HG02798 (cell line): ENCODE results near the gene CLDN6.
"Not testable (repeated sequence)": the region's sequence is repeated elsewhere in the genome, so short reads cannot be mapped to it uniquely, and the experiment has no call there.

Experiments used
- ATAC-seq: cut with Tn5 transposase; IDR thresholded peaks from one replicate; pipeline ENCODE4 v1.9.1; 2021; ENCODE audit warnings: mild to moderate bottlenecking; ENCODE audit not compliant: unreplicated experiment, poor library complexity

Gene CLDN6

DNA sequence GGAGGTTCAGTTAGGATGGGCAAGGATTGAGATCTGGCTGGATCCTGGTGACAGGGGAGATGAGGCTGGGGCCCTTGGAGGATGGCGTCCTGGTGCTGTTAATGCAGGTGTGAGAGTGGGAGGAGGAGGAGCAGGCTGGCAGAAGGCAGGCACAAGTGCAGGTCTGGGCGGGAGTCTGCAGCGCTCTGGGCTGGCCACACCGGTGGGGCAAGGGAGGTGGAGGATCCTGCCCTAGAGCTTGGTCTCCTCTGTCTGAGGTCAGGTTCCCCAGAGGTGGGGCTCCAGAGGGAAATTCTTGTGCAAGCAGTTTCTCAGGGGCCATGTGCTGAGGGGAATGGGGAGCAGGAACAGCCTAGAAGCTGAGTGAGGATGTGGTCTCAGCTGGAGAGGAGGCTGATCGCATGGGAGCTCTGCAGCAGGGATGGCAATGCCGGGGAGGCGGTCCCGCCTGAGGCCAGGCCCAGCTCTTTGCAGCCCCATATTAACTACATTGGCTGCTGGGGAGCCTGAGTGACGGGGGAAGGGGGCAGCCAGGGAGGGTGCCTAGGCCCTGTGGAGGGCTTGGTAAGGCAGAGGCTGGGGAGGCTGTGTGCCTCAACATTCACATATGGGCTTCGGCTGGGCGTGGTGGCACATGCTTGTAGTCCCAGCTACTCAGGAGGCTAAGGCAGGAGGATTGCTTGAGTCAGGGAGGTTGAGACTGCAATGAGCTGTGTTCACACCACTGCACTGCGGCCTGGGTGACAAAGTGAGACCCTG lies 34.8 kb upstream of the CLDN6 start:
- not testable (repeated sequence) for ATAC-seq

DNA sequence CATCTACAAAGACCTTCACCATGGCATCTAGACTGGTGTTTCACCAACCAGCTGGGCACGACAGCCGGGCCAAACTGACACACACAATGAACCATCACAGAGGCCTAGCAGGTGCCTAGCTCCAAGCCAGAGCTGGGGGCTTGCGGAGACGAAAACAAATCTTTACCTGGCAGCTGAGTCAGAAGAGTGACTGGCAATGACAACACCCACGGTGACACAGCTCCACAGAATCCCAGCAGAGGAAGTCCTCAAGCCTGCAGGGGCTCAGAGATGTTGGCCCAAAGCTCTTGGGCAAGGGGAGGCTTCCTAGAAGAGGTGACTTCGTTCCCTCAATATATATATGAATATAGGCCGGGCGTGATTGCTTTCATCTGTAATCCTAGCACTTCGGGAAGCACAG lies 33.5 kb upstream of the CLDN6 start:
- no peak for ATAC-seq

DNA sequence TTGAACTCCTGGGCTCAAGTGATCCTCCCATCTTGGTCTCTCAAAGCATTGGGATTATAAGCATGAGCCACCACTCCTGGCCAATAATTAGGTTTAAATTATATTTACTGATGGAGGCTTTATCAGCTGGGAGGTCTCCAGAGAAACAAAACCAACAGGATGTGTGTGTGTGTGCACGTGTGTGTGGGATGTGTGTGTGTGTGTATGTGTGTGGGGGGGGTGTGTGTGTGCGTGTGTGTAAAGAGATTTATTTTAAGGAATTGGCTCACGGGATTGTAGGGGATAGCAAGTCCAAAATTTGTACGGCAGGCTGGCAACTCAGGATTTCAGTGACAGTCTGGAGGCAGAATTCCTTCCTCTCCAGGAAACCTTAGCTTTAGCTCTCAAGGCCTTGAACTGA lies 33.0 kb upstream of the CLDN6 start:
- no peak for ATAC-seq

DNA sequence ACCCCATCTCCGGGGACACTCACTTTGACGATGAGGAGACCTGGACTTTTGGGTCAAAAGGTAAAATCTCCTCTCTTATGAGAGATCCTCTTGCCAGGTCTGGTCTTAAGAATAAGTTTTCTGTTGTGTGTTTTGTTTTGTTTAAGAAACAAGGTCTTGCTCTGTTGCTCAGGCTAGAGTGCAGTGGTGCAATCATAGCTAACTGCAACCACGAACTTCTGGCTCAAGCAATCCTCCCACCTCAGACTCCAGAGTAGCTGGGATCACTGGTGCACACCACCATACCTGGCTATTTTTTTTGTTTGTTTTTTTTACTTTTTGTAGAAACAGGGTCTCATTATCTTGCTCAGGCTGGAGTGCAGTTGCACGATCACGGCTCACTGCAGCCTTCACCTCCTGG lies 32.5 kb upstream of the CLDN6 start:
- ATAC-seq: no peak

DNA sequence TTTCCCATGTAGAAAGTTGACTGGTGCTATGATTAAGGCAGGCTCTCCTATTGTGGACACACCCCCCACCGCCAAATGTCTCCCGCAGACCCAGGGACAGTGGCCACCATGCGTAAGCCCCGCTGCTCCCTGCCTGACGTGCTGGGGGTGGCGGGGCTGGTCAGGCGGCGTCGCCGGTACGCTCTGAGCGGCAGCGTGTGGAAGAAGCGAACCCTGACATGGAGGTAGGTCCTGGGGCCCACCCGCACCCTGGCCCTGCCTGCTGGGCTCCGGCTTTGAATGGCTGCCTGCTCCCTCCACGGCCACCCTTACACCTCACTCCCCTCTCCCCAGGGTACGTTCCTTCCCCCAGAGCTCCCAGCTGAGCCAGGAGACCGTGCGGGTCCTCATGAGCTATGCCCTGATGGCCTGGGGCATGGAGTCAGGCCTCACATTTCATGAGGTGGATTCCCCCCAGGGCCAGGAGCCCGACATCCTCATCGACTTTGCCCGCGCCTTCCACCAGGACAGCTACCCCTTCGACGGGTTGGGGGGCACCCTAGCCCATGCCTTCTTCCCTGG lies 32.0 kb upstream of the CLDN6 start:
- no peak for ATAC-seq

DNA sequence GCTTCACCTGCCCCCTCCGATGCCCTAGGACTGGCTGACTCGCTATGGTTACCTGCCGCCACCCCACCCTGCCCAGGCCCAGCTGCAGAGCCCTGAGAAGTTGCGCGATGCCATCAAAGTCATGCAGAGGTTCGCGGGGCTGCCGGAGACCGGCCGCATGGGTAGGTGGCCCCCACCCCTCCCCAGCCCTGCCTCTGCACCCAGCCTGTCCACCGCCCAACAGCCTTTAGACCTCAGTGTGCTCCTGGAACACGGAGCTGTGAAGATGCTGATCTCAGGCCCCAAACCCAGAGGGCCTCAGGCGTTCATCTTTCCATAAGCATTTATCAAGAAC lies 29.4 kb upstream of the CLDN6 start:
- ATAC-seq: no peak

DNA sequence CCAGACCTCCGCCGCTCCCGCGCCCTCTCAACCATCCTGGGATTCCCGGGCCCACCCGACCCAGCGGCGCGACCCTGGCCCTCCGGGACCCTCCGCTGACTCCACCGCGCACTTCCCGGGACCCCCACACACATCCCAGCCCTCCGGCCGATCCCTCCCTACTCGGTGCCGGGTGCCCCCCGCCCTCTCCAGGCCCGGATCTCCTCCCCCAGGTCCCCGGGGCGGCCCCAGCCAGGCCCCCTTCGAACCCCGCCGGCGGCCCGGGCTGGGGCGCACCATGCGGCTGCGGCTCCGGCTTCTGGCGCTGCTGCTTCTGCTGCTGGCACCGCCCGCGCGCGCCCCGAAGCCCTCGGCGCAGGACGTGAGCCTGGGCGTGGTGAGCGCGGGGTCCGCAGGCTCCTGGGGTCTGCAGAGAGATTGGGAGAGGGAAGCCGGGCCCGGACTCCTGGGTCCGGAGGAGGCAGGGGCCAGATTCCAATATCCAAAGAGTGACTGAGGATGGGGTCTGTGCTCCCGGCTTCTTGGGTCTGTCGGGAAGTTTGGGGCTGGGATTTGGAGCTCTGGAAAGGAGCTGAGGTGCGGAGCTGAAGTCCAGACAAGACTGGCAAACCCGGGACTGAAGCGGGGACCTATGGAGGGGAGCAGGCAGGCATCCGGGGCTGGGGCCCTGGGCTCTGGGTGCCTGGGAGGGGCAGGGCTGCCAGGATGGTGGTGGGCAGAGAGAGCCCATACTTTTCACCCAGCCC lies 28.8 kb upstream of the CLDN6 start:
- ATAC-seq: no peak

DNA sequence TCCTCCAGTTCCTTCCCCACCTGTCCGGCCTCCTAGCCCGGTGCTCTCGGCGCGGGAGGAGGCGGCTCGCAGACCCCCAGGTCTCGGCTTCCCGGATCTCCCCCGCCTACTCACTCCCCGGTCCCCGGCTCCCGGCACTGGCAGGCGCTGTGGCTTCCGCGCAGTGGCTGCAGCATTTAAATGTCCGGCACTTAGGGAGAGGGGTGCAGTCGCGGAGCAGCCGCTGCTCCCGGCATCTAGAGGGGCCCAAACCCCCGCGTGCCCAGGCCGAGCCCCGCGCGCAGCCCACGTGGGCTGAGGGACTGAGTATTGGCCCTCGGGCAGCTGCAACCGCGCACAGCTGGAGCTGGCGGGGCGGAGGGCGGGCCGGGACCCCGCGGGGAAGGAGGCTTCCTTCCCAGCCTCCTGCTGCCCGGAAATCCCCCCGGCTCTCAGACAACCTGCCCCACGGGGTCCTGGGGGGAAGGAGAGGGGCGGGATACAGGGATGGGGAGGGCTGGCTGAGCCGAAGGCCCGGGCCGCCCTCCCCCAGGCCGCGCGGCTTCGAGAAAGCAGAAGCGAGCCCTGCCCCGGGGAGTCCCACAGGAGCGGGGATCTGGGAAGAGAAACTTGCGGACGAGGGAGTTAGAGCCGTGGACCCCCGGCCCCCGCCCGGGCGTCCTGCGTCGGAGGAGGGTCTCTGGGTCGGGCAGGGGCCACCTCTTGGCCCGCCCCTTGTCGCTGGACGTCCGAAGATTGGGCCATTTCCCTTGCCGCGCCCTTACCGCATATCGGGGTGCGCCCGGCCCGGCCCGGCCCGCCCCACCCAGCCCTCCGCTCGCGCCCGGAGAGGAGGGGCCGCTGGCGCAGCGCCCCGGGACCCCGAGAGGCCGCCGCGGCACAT lies 28.0 kb upstream of the CLDN6 start, which contains the start of gene MMP25:
Gene MMP25 (plus strand): TSS at position 804 of the 883 bp plus-strand sequence. CDS start 357 bp downstream, outside the sequence.
- no peak for ATAC-seq

DNA sequence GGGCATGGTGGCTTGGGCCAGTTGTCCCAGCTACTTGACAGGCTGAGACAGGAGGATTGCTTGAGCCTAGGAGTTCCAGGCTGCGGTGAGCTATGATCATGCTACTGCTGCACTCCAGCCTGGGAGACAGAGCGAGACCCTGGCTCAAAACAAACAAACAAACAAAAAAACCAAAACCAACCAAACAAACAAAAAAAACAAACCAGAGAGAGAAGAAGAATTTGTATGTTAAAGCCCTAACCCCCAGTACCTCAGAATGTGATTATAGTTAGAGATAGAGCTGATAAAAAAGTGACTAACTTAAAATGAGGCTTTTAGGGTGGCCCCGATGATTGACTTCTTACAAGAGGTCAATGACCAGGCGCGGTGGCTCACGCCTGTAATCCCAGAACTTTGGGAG lies 26.7 kb upstream of the CLDN6 start:
- ATAC-seq: no peak

DNA sequence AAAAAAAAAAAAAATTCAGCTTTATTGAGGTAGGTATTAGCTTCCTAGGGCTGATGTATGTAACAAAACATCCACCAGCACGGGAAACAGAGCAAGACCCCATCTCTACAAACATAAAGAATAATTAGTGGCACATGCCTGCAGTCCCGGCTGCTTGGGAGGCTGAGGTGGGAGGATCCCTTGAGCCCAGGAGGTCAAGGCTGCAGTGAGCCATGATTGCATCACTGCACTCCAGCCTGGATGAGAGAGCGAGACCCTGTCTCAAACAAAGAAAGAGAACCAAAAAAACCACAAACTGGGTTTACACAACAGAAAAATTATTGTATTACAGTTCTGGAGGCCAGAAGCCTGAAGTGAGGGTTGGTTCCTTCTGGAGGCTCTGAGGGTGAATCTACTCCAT lies 24.4 kb upstream of the CLDN6 start:
- ATAC-seq: no peak

DNA sequence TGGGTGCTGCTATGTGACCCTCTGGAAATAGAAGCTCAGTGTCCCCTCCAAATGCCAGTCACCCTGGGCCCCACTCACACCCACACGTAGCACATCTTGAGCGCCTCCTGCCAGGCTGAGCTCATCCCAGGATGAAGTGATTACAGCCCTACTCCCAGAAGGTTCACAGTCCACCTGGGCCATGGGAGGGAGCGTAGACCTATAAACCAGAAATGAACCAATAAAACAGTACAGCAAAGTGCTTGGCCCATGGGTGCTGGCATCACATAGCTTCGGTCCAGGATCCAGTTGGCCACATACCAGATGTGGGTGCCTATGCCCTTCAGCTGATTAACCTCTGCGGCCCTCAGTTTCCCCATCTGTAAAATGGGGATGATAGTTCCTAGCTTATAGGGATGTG lies 20.9 kb upstream of the CLDN6 start:
- no peak for ATAC-seq

DNA sequence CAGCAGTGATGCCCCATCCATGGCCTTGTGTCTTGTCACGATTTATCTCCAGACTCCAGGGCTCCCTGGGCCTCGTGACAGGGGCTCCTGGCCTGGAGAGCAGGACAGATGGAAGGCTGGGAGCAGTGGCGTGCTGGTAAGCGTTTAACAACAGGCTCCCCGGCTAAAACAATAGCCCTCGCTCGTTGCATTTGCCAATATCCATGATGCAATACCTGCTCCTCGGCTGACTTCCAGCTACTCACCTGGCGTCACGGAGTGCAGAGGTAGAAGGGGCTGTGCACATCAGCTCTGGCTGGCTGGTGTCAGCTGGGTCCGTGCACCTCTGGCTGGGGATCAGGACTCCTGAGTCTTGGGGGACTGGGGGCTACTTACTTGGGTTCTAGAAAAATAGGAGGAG lies 20.3 kb upstream of the CLDN6 start:
- no peak for ATAC-seq

DNA sequence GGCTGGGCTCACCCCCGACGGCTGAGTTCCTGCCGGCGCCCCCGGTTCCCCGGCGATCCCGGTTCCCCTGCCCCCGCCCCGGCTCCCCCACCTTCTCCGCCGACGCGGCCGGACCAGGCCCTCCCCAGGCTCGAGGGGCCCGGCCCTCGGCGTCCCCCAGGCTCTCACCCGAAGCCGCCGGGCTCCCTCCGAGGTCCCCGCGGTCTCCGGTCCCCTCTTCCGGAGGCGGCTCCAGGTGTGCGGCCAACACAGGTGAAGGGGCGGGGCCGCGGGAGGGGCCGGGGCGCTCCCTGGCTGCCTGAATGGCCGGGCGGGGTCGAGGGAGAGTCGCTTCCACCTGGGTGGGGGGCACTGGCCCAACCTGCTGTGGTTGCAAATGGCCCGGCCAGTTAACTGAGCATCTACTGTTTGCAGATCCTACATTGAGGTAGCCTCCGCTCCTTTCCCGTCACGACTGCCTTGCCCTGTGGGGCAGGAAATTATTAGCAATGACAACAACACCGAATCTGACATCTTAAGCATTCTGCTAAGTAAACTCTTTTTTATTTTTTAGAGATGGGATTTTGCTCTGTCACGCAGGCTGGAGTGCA lies 18.8 kb upstream of the CLDN6 start, which contains the start of gene BICDL2:
Gene BICDL2 (minus strand): TSS at position 219 of the 590 bp plus-strand sequence. CDS start 1,448 bp downstream, outside the sequence.
- ATAC-seq: no peak

DNA sequence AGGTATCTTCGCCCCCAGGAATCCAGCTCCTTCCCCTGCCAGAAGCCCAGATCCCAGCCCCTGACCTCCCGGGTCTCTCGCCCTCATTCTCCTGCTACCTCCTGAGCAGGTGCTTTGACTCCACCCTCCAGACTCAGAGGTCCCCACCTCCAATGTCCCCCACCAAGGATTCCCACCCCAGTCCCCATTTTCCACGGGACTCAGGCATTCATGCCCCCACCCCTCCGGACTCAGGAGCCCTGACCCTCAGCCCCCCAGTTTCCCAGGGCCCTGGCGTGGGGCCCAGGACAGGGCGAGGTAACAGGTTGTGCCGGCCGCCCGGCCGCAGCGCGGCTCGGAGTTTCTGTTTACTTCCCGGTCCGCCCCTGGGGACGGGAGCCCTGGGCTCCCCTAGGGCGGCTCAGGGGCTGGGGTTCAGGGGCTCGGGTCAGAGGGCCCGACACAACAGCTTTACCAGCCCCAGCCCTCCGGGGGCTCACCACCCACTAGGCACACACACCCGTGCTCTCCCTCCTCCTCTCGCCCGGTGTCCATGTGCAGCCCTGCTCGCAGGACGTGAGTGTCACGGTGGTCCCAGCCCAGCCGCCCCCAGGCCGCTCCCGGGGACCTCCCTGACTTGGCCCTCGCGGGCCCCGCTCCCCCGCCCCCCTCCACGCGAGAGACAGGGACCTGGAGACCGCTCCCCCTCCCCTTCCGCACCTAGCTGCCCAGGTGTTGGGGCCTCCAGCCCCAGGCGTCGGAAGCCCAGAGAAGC lies 18.2 kb upstream of the CLDN6 start:
- ATAC-seq: no peak

DNA sequence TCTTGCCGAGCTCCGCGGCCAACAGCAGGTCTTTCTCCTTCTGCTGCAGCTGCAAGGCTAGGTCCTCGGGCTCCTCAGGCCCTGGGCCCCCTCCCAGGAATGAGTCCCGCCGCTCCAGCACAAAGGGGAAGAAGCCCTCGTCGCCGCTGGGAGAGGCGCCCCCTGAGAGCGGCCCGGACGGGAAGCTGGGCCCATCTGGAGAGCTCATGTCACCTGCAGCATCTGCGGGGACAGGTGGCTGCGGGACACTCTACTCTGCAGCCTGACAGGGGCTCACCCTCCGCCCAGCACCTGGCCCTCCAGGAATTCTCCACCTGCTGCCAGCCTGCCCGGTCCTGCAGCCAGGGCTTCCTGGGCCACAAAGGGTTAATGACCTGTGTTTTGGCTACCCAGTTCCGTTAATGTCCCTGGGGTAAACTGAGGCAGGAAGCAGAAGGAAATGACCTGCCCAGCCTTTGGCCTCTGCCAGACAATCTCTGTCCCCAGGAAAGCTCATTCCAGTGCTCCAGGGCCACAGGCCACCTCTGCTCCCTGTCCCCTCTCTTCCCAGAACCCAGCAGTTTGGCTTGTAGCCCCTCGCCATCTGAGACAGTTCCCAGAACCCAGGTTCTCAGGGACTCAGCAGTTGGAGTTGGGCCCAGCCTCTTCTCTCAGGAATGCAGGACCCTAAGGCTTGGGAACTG lies 17.4 kb upstream of the CLDN6 start:
- no peak for ATAC-seq

DNA sequence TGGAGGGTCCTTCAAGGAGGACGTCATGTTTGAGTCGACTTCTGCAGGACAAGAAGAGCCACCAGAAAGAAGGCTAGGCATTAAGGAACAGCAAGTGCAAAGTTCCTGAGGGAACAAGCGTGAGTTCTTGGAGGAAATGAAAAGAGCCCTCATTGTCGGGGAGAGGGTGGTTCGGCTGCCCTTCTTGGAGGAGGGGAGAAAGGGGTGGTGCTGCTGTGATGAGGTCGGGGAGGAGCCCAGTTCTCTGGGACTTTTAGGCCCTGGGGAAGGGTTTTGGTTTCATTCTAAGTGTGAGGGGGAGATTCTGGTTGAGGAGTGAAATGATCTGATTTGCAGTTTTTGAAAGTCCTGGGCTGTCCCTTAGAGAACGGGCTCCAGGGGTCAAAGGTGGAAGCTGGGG lies 14.6 kb upstream of the CLDN6 start:
- ATAC-seq: no peak

DNA sequence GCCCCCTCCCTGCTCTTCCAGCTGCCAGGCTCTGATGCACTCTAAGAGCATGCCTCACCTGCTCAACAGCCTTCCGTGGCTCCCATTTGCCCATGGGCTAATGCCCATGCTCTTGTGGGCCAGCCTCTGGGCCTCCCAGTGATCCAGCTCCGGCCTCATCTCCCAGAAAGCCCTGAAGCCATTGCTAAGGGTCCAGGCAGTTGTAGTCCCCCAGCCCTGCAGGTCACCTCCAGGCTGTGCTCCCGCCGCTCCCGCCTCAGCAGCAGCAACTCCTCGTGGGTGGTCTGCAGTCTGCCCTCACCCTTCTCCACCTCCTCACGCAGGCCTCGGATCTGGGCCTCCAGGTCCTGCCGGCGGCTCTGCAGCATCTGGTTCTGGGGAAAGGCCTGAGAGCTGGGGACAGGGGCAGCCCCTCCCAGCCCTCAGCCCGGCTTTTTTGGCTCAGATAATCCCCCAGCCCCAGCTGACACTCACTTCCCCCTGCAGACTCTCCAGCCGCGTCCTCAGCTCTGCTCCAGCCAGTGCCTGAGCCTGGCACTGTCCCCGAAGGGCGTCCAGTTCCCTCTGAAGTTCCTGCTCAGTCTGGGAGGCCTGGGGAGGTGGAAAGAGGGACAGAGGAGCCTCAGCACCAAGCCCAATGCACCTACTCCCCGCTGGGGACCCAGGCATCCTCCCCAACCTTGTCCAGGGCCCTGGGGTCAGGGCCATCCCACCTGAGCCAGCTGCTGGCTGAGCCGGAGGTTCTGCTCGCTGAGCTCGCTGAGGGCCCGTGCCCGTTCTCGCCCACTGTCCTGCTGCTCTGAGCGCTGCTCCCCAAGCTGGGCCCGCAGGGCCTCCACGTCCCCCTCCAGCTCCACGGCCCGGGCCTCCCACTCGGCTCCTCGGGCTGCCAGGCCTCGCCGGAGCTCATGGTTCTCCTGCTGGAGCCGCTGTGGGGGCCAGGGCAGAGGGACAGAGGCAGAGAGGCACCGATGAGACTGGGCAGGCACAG lies 12.5 kb upstream of the CLDN6 start:
- no peak for ATAC-seq
